G401 (cell line): Measurements from ENCODE around the gene RPL11. TPM values are rescaled to one million over a fixed set of nuclear protein-coding genes. Genes with fewer than 3 reads are reported as not detected.
A peak's percentile ranks its signal among the peaks of the same experiment; 100 is the strongest.
"Not testable (repeated sequence)": the region's sequence is repeated elsewhere in the genome, so short reads cannot be mapped to it uniquely, and the experiment has no call there.

Experiments
- DNase-seq: peaks from one replicate; pipeline ENCODE4 v3.0.0-alpha.2; 2015; ENCODE audit warnings: low spot score
- in situ Hi-C: cut with HindIII; loops from 2 replicates; pipeline ENCODE4 v1.10.0; 2016; ENCODE audit warnings: low sequenced_read_pairs, mixed read lengths
- total RNA-seq: library from RNA; depleted of rRNA; stranded (reverse); fragments of >200 nt; shearing (Covaris generic); gene quantifications from 2 replicates; pipeline ENCODE4 v1.2.3, GENCODE V29; 2014; rRNA removed

Gene RPL11
- 769 and 873 TPM in 2 replicates for total RNA-seq

DNA sequence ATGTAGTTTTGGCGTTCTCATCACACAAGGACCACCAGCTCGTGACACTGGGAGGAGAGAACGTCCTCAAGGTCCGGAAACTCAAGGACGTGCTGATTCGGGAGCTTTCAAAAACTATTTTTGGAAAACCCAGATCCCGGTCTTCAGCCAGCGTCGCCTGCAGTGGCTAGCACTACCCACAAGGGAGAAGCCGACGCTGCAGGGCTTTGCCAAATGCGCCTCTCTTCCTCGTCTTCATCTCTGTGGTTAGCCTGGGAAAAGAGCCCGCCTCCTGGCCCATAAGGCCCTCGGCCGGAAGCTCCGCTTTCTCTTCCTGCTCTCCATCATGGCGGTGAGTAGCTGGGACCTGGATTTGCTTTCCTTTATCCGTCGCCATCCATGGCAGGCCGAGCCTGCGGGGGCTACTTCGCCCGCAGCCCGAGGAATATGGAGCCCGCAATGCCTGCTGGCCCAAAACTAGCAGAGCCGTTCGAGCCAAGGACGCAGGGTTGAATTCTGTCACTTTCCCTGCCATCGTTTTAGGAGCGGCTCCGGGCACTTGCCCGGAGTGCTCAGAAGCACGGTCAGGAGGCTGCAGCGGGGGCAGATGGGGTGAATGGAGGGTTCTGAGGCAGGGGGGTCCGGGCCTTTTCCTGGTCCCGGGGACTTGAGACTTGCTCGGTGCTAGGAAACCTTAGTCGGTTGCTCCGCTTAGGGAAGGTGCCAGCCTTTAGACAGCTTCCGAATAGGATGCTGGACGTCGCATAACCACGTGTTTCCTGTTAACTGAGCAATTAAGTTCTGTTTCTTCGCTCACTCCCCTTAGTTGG, at the start of gene RPL11:
TSS of gene RPL11 (plus strand) at position 308 of the 809 bp plus-strand sequence. CDS start at position 326, 18 bp downstream.
- in situ Hi-C loops: no loop called here
- peak; percentile 97 for DNase-seq

- in situ Hi-C loops: no loop called here
- DNase-seq: peak; percentile 38
Measured at GRCh38 chr1:23643736-23644554, 47.7 kb upstream of the RPL11 start.

DNA sequence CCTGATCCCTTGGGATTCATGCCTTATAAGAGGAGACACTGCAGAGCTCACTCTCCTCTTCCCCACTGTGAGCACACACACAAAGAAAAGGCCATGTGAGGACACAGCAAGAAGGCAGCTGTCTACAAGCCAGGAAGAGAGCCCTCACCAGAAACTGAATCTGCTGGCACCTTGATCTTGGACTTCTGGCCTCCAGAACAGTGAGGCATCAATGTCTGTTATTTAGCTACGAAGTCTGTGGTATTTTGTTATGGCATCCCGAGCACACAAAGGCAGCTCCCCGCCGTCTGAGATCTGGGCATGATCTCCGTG, 47.1 kb upstream of the RPL11 start:
- in situ Hi-C loops: no loop called here
- no peak for DNase-seq

GRCh38 chr1:23645338-23645737, 46.3 kb upstream of the RPL11 start:
- peak; percentile 25 for DNase-seq
- in situ Hi-C loops: no loop called here

DNA sequence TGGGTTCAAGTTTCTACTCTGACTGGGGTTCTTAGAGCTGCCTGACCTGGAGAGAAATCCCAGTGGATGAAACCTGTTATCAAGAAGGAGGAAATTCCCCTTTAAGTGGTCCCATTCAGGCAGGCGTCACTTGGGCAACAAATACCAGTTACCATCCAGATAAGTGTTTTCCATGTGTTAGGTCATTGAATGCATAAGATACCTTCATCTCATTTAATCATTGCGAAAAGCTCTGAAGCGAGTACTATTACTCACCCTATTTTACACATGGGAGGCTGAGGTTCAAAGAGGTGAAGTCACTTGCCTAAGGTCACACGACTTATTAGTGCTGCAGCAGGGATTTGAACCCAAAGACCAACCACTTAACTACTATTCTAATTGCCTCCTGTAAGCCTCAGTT, 45.5 kb upstream of the RPL11 start:
- no peak for DNase-seq
- in situ Hi-C loops: no loop called here

GRCh38 chr1:23646541-23646940, 45.1 kb upstream of the RPL11 start:
- DNase-seq: no peak
- in situ Hi-C loops: no loop called here

- in situ Hi-C loops: no loop called here
Measured at GRCh38 chr1:23648576-23648975, 43.0 kb upstream of the RPL11 start.

DNA sequence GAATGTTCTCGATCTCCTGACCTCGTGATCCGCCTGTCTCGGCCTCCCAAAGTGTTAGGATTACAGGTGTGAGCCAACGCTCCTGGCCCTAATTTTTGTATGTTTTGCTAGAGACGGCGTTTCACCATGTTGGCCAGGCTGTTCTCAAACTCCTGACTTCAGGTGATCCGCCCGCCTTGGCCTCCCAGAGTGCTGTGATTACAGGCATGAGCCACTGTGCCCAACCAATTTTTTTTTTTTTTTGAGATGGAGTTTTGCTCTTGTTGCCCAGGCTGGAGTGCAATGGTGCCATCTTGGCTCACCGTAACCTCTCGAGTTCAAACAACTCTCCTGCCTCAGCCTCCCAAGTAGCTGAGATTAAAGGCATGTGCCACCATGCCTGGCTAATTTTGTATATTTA, 42.4 kb upstream of the RPL11 start:
- DNase-seq, in situ Hi-C loops: not testable (repeated sequence)

More at GRCh38 chr1:23648576-23648975, 43.0 kb upstream of the RPL11 start:
- DNase-seq: no peak

- in situ Hi-C loops: no loop called here
- no peak for DNase-seq
Measured at GRCh38 chr1:23650344-23650990, 41.1 kb upstream of the RPL11 start.

DNA sequence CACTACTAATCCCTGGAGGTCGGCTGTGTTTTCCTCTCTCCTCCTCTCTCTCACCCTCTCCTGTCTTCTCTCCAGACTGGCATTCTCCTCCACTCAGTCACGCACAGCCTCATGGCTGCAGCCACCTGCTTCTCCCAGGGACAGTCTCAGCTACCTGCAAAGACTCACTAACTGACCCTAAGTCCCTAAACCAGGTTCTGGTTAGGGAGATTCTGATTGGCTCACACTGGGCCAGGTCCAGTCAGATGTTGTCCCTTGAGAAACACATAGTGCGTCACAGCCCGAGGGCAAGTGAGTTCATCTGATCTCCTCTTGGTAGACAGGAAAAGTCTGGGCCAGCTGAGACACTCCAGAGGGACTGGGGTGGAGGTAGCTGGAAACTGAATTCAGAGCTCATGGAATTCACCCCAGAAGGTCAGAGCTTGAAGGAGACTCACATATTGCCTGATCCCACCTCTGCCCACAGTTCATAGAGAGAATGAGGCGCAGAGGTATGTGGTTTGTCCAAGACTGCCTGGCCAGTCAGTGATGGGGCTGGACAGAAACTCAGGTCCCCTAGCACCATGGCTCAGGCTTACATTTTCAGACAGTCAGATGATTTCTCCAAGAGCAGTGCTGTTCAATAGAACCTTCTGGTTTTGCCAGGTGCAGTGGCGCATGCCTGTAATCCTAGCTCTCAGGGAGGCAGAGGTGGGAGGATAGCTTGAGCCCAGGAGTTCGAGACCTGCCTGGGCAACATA, 40.4 kb upstream of the RPL11 start:
- in situ Hi-C loops: no loop called here
- DNase-seq: no peak

DNA sequence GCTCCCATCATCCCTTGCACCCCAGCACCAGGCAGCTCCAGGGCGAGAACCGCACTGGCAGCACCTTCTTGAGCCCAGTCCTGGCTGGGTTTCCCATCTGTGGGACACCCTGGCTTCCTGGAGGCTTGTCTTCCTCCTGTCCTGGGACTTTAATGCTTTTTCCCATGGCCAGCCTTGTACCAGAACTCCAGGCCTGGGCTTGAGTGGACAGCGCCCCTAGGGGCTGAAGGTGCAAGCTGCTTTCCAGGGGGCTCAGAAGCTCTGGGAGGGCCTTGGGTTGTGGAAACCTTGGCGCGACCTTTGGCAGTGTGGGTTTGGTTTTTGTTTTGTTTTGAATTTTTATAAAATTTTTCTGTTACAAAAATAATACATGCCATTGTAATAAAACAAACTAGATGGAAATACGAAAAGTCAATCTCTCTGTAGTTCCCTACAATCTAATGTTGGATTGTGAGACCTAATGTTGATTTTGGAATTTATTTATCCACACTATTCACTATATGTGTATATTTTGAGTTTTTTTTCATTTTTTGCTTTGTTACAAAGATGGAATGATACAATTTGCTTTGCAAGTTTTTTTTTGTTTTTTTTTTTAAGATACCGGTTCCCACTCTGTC, 33.8 kb upstream of the RPL11 start:
- in situ Hi-C loops: no loop called here
- DNase-seq: peak; percentile 35

DNA sequence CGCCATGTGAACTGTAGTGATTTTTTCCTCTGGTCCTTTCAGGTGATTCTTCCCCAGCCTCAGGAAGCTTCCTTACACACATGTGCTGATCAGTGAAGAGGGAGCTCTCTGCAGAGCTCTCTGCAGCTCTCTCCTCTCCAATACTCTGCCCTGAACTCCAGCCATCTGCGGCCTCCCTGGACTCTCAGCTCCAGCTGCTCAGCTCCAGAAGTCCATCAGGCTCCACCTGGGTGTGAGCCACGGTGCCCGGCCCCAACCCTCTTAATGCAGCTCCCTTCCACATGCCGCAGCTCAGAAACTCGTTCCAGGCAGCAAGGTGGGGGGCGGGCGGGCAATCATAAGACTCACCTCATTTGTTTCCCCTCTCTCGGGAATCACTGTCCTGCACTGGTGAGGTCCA, 30.9 kb upstream of the RPL11 start:
- in situ Hi-C loops: no loop called here
- DNase-seq: no peak

DNA sequence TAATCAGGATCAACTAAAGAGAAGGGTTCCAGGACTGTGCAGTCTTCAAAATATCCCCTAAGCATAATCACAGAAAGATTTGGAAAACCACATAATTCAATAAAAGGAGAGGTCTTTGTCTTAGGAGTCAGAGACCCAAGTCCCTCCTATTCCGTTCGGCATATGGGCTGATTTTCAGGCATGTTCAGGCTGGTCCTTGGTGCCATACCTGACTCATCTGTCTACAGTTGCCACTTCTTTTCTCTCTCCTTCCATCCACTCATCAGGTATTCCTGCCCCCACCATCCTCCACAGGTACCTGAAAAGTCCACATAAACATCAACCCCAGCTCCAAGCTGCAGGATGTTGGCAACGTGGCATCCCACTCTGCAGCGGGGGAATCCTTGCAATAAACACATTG, 29.7 kb upstream of the RPL11 start:
- DNase-seq: no peak
- in situ Hi-C loops: no loop called here

- DNase-seq: peak; percentile 25
- in situ Hi-C loops: no loop called here
Measured at GRCh38 chr1:23664837-23665795, 26.5 kb upstream of the RPL11 start.

DNA sequence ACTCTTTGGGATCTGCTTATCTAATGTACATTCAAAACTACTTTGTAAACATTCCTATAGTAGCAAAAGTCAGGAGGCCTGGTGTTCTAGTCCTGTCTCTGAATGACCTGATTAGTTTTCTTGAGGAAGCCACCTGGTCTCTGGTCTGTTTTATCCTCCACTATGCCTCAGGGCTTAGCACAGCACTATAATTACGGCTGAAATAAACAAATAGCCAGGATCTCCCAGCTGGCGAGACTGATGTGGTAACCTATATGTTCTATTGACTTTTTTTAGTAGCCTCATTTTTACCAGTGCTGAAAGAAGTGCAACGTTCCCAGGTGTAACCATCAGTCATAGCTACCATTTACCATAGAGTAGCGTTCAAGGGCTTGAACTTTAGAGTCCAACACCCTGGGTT, 24.2 kb upstream of the RPL11 start:
- in situ Hi-C loops: no loop called here
- DNase-seq: no peak

- in situ Hi-C loops: no loop called here
- DNase-seq: no peak
Measured at GRCh38 chr1:23670709-23671108, 20.9 kb upstream of the RPL11 start.

DNA sequence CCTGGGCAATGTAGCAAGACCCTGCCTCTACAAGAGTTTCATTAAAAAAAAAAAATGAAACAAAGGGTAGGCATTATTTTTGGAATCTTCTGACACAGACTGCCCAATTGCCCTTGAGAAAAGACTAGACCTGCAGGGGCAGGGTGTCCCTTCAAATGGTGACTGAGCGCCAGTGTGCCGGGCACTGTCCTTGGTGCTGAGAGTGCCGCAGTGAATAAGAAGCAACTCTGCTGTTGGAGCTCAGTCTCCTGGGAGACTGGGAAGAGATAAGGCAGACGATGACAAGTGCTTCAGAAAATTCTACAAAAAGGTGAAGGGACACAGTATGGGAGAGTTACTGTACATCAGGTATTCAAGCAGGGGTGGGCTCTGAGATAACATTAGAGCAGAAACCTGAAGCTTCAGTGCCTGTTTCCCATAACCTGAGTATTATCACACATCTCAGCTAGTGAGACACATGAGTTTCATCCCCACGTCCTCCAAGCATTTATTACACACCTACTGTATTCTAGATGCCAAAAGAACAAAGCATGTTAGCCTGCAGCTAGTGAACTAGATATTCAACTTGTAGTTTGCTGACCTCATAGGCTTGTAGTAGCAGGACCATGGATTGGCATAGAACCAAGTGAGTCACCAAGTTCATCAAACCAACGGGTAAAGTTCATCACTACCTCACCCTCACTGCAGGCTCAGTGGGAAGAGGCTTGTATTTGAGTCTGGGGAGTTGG, 18.4 kb upstream of the RPL11 start:
- in situ Hi-C loops: no loop called here
- no peak for DNase-seq
